Nephron (organoid): Measurements from ENCODE around the gene DSG2.
A peak's percentile ranks its signal among the peaks of the same experiment; 100 is the strongest.

Experiments
- H3K27ac Mint-ChIP-seq, 3 experiments: 2 replicates each; pipeline ENCODE4 v1.8.0; 2020; ENCODE audit warnings: mixed read lengths in 3 of 3, mild to moderate bottlenecking in 2 of 3, moderate library complexity in 1 of 3
- H3K27me3 Mint-ChIP-seq: 2 replicates; pipeline ENCODE4 v1.8.0; 2021; ENCODE audit warnings: low read depth, mild to moderate bottlenecking, moderate library complexity, mixed read lengths
- H3K36me3 Mint-ChIP-seq: 2 replicates; pipeline ENCODE4 v1.8.0; 2020; ENCODE audit warnings: low read depth, mixed read lengths
- H3K4me1 Mint-ChIP-seq: 2 replicates; pipeline ENCODE4 v1.8.0; 2020; ENCODE audit warnings: mixed read lengths
- H3K4me3 Mint-ChIP-seq, 3 experiments: 2 replicates each; pipeline ENCODE4 v1.8.0; 2020; ENCODE audit warnings: mild to moderate bottlenecking in 3 of 3, mixed read lengths in 3 of 3, moderate library complexity in 2 of 3
- H3K9me3 Mint-ChIP-seq: 2 replicates; pipeline ENCODE4 v1.8.0; 2020; ENCODE audit warnings: mixed read lengths
- TF ChIP-seq, protein P1 (sequence below), 3 experiments: fragments of 200-600 bp; sonication (generic); IDR thresholded peaks; one replicate each; pipeline ENCODE4 v1.5.0; 2021; ENCODE audit warnings: antibody characterized with exemption in 3 of 3; ENCODE audit not compliant: unreplicated experiment in 3 of 3

DSG2 gene

DNA sequence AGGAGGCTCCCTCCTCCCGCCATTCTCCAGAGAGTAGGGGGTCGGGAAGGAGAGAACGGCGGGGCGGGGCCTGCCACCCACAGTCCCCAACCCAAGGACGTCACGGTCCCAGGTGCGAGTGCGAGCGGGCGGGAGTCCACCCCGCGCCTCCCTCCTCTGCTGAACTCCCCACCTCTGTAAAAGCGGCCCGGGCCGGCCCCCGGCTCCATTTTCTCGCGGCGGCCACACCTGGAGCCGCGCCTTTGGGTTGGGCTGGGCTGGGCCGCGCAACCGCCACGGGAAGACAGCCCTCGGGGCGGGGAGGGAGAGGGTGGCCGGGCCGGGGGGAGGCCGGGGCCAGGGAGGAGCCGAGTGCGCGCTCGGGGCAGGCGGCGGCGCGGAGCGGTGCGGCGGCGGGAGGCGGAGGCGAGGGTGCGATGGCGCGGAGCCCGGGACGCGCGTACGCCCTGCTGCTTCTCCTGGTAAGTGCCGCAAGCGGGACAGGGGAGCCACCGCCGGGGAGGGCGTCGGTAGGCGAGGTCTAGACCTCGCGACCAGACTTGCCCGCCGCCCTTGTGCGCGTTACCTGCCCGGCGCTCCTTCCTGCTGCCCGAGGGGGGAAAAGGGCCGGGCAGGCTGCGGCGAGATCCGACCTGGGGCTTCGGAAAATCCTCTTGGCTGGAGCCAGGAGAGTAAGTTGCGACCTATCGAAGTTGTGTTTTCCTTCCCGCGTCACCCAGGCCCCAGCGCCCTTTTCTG, at the start of gene DSG2:
DSG2 (plus strand) TSS at position 342 of the 738 bp plus-strand sequence; CDS start at position 417, 75 bp downstream.
- peaks cover 18% of the 10 kb centered on the region for H3K27me3 Mint-ChIP-seq

GRCh38 chr18:31450409-31450808, 47.6 kb upstream of the DSG2 start:
- no peak overlapping the region for H3K27ac Mint-ChIP-seq
- no peaks in the 10 kb centered on the region for H3K27me3 Mint-ChIP-seq
- no peak overlapping the region for H3K4me3 Mint-ChIP-seq
- TF ChIP-seq, protein P1, sequence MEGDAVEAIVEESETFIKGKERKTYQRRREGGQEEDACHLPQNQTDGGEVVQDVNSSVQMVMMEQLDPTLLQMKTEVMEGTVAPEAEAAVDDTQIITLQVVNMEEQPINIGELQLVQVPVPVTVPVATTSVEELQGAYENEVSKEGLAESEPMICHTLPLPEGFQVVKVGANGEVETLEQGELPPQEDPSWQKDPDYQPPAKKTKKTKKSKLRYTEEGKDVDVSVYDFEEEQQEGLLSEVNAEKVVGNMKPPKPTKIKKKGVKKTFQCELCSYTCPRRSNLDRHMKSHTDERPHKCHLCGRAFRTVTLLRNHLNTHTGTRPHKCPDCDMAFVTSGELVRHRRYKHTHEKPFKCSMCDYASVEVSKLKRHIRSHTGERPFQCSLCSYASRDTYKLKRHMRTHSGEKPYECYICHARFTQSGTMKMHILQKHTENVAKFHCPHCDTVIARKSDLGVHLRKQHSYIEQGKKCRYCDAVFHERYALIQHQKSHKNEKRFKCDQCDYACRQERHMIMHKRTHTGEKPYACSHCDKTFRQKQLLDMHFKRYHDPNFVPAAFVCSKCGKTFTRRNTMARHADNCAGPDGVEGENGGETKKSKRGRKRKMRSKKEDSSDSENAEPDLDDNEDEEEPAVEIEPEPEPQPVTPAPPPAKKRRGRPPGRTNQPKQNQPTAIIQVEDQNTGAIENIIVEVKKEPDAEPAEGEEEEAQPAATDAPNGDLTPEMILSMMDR (IDR thresholded peaks at IDR 0.05; ENCODE audit: unreplicated experiment in 3 of 3), result no peak
- no peaks in the 10 kb centered on the region for H3K9me3 Mint-ChIP-seq
- no peaks in the 10 kb centered on the region for H3K36me3 Mint-ChIP-seq
- H3K4me1 Mint-ChIP-seq, result no peaks in the 10 kb centered on the region

More for the DNA sequence above, at the start of gene DSG2:
- Mint-ChIP-seq H3K4me3 (peak within 1 kb of the TSS; percentile 91 to 97 (median 97)), H3K36me3 (no peaks in the 10 kb centered on the region), H3K27ac (peak within 1 kb of the TSS; percentile 80 to 94 (median 93)), H3K9me3 (no peaks in the 10 kb centered on the region), H3K4me1 (peaks cover 7% of the 10 kb centered on the region)
- TF ChIP-seq, protein P1 (IDR thresholded peaks at IDR 0.05; ENCODE audit: unreplicated experiment in 3 of 3), result no peak

GRCh38 chr18:31451625-31452024, 46.4 kb upstream of the DSG2 start:
- Mint-ChIP-seq H3K9me3 (no peaks in the 10 kb centered on the region), H3K27me3 (no peaks in the 10 kb centered on the region), H3K36me3 (no peaks in the 10 kb centered on the region), H3K4me3 (no peak overlapping the region), H3K4me1 (no peaks in the 10 kb centered on the region), H3K27ac (no peak overlapping the region)
- TF ChIP-seq, protein P1 (IDR thresholded peaks at IDR 0.05; ENCODE audit: unreplicated experiment in 3 of 3), result no peak

GRCh38 chr18:31454066-31454708, 43.8 kb upstream of the DSG2 start:
- TF ChIP-seq, protein P1 (IDR thresholded peaks at IDR 0.05; ENCODE audit: unreplicated experiment in 3 of 3), result no peak
- Mint-ChIP-seq H3K27me3 (no peaks in the 10 kb centered on the region), H3K4me3 (no peak overlapping the region), H3K4me1 (no peaks in the 10 kb centered on the region), H3K9me3 (no peaks in the 10 kb centered on the region), H3K27ac (no peak overlapping the region), H3K36me3 (no peaks in the 10 kb centered on the region)

DNA sequence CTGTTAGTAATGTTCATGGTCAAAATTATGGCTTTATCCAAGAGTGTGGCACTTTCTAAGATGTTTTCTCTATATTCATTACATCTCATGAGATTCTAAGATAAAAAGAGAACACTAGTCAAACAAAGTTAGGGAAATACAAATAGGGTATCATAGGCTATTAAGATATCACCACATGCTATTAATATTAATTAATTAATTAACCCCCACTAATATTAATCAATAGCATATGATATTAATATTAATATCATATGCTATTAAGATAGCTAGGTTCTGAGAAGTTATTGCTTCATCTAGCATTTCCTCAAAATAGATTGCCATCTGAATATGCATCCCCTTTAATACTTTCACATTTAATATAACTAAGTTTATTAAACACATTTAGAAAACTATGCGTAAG, 28.3 kb upstream of the DSG2 start:
- Mint-ChIP-seq H3K27me3 (no peaks in the 10 kb centered on the region), H3K4me1 (no peaks in the 10 kb centered on the region), H3K4me3 (no peak overlapping the region), H3K27ac (no peak overlapping the region), H3K36me3 (no peaks in the 10 kb centered on the region), H3K9me3 (no peaks in the 10 kb centered on the region)
- TF ChIP-seq, protein P1 (IDR thresholded peaks at IDR 0.05; ENCODE audit: unreplicated experiment in 3 of 3), result no peak
